Smooth muscle cell (in vitro differentiated cells): ENCODE measurements around the gene CBY1. TPM values are rescaled to one million over a fixed set of nuclear protein-coding genes. Genes with fewer than 3 reads are reported as not detected.
A peak's percentile ranks its signal among the peaks of the same experiment; 100 is the strongest.

Experiments used
- DNase-seq: peaks from one replicate; lab custom pipeline; 2025; ENCODE audit not compliant: unreplicated experiment; lab: John Stamatoyannopoulos, UW
- H2AFZ ChIP-seq: fragments of 200-600 bp; sonication (generic); 2 replicates; pipeline ENCODE4 v1.6.0; 2016; ENCODE audit warnings: antibody characterized with exemption, low read depth, mild to moderate bottlenecking
- H3F3A ChIP-seq: fragments of 200-600 bp; sonication (generic); 2 replicates; pipeline ENCODE4 v1.6.0; 2017; ENCODE audit warnings: antibody characterized with exemption, low read depth
- H3K27ac ChIP-seq: fragments of 200-600 bp; sonication (generic); 2 replicates; pipeline ENCODE4 v1.5.1; 2016; ENCODE audit warnings: low read depth, mild to moderate bottlenecking
- H3K27me3 ChIP-seq: fragments of 200-600 bp; sonication (generic); 2 replicates; pipeline ENCODE4 v1.6.1; 2016; ENCODE audit warnings: low read depth, mild to moderate bottlenecking
- H3K36me3 ChIP-seq: fragments of 200-600 bp; sonication (generic); 2 replicates; pipeline ENCODE4 v1.5.1; 2016; ENCODE audit warnings: low read depth
- H3K4me1 ChIP-seq: fragments of 200-600 bp; sonication (generic); 2 replicates; pipeline ENCODE4 v1.5.1; 2016; ENCODE audit warnings: low read depth
- H3K4me2 ChIP-seq: fragments of 200-600 bp; sonication (generic); 2 replicates; pipeline ENCODE4 v1.6.0; 2016; ENCODE audit warnings: mild to moderate bottlenecking
- H3K4me3 ChIP-seq: fragments of 200-600 bp; sonication (generic); 2 replicates; pipeline ENCODE4 v1.5.1; 2016; ENCODE audit warnings: mild to moderate bottlenecking
- H3K79me2 ChIP-seq: fragments of 200-600 bp; sonication (generic); 2 replicates; pipeline ENCODE4 v1.6.0; 2016; ENCODE audit warnings: low read depth, mild to moderate bottlenecking
- H3K9ac ChIP-seq: fragments of 200-600 bp; sonication (generic); 2 replicates; pipeline ENCODE4 v1.6.0; 2016; ENCODE audit warnings: low read depth
- H3K9me3 ChIP-seq: fragments of 200-600 bp; sonication (generic); replicated peaks from 2 replicates; pipeline ENCODE4 v1.5.1; 2016; ENCODE audit warnings: low read depth
- H4K20me1 ChIP-seq: fragments of 200-600 bp; sonication (generic); 2 replicates; pipeline ENCODE4 v1.6.0; 2016; ENCODE audit warnings: low read depth
- WGBS: methylation state at CpG from one replicate; pipeline ENCODE4 v1.1.7; 2016; ENCODE audit warnings: low lambda C conversion rate; 5-methylcytosine and 5-hydroxymethylcytosine counted together
- polyA plus RNA-seq: library from polyadenylated mRNA; unstranded; fragments of >200 nt; fragmentation: Nextera tagmentation; extraction: Ambion mirVana; gene quantifications from 2 replicates; pipeline ENCODE4 v1.2.1, GENCODE V29; 2016
- total RNA-seq: library from RNA; depleted of rRNA; stranded (reverse); fragments of >200 nt; gene quantifications from 2 replicates; pipeline ENCODE4 v1.2.3, GENCODE V29; 2014
- TF ChIP-seq, protein P1 (sequence below): fragments of 200-600 bp; sonication (generic); IDR thresholded peaks from 2 replicates; pipeline ENCODE4 v1.5.1; 2017; ENCODE audit warnings: borderline replicate concordance, mild to moderate bottlenecking, antibody characterized with exemption; ENCODE audit not compliant: insufficient read depth, poor library complexity, severe bottlenecking

The CBY1 gene
- total and polyA plus RNA-seq, 2 experiments from 2014 or later: 12.3 to 52.9 TPM

DNA sequence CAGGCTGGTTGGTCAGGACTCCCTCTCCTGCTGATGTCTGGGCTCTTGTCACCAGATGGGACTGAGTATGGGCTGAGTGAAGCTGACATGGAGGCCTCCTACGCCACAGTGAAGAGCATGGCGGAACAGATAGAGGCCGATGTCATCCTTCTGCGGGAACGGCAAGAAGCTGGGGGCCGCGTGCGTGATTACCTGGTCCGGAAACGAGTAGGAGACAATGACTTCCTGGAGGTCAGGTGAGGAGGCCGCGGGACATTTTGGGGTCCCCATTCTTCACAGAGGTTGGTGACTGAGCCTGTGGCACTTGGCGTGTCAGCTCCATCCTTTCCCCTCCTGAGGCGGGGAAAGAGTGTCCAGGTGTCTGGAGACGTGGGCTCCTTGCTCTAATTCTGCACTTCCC lies 59.4 kb downstream of the CBY1 start:
- H3K36me3 ChIP-seq: no peaks in the 10 kb centered on the region
- H3F3A ChIP-seq: peaks cover 15% of the 10 kb centered on the region
- no peaks in the 10 kb centered on the region for H3K9me3 ChIP-seq
- peaks cover 13% of the 10 kb centered on the region for H3K4me1 ChIP-seq
- peaks cover 40% of the 10 kb centered on the region for H3K79me2 ChIP-seq
- H3K4me3 ChIP-seq: no peak overlapping the region
- no peak overlapping the region for H3K27ac ChIP-seq
- H3K9ac ChIP-seq: no peak overlapping the region
- TF ChIP-seq, protein P1, sequence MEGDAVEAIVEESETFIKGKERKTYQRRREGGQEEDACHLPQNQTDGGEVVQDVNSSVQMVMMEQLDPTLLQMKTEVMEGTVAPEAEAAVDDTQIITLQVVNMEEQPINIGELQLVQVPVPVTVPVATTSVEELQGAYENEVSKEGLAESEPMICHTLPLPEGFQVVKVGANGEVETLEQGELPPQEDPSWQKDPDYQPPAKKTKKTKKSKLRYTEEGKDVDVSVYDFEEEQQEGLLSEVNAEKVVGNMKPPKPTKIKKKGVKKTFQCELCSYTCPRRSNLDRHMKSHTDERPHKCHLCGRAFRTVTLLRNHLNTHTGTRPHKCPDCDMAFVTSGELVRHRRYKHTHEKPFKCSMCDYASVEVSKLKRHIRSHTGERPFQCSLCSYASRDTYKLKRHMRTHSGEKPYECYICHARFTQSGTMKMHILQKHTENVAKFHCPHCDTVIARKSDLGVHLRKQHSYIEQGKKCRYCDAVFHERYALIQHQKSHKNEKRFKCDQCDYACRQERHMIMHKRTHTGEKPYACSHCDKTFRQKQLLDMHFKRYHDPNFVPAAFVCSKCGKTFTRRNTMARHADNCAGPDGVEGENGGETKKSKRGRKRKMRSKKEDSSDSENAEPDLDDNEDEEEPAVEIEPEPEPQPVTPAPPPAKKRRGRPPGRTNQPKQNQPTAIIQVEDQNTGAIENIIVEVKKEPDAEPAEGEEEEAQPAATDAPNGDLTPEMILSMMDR: no peak
- no peak overlapping the region for H2AFZ ChIP-seq
- no peak overlapping the region for H3K4me2 ChIP-seq
- H4K20me1 ChIP-seq: peaks cover 88% of the 10 kb centered on the region
- DNase-seq: no peak
- 95% methylated on average over 15 of the region's 15 CpGs for WGBS
- H3K27me3 ChIP-seq: no peaks in the 10 kb centered on the region

DNA sequence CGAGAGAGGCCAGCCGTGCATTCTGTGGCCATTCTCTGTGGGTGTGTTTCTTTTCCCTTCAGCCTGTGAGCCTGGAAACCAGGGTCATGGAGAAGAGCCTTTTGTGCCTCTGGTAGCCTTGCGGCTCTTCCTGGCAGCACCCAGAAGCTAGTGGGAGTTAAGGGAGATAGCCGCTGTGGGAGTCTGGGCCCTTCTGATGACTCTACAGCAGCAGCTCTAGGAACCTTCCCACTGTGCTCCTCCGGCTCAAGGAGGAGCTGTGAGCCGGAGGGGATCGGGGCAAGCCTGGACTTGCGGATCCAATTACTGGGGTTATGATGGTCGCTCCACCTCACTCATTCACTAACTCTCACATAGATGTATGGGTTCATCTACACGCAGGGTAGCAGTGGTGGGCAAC lies 59.8 kb downstream of the CBY1 start:
- Histone ChIP-seq H2AFZ (no peak overlapping the region), H3F3A (peaks cover 15% of the 10 kb centered on the region), H3K9ac (no peak overlapping the region), H3K36me3 (no peaks in the 10 kb centered on the region), H3K9me3 (no peaks in the 10 kb centered on the region), H3K79me2 (peaks cover 35% of the 10 kb centered on the region), H3K27ac (no peak overlapping the region), H3K4me1 (peaks cover 13% of the 10 kb centered on the region), H3K4me2 (no peak overlapping the region), H3K27me3 (no peaks in the 10 kb centered on the region), H3K4me3 (no peak overlapping the region), H4K20me1 (peaks cover 86% of the 10 kb centered on the region)
- WGBS: 95% methylated on average over 10 of the region's 10 CpGs
- DNase-seq: no peak
- TF ChIP-seq, protein P1: no peak

DNA sequence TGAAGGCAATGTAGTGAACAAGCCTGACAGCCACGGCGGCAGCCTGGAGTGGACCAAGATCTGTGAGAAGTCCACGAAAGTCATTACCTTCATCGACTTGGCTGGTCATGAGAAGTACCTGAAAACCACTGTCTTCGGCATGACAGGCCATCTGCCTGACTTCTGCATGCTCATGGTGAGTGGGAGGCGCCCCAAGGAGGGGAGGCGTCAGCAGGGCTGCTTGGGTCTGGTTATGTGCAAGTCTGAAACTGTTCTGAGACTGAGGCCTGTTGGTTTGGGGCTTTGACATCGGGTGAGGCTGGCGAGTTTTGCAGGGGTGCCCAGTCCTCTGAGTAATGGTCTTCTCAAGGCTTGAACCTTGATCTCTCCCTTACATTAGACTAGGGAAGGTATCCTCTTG lies 60.4 kb downstream of the CBY1 start:
- Histone ChIP-seq H3K36me3 (no peaks in the 10 kb centered on the region), H2AFZ (no peak overlapping the region), H3K79me2 (peaks cover 30% of the 10 kb centered on the region), H3K9ac (no peak overlapping the region), H3K27ac (no peak overlapping the region), H3K4me3 (no peak overlapping the region), H3K4me2 (no peak overlapping the region), H4K20me1 (peaks cover 85% of the 10 kb centered on the region), H3K4me1 (peaks cover 12% of the 10 kb centered on the region), H3F3A (peaks cover 15% of the 10 kb centered on the region), H3K9me3 (no peaks in the 10 kb centered on the region), H3K27me3 (no peaks in the 10 kb centered on the region)
- TF ChIP-seq, protein P1: no peak
- WGBS: 93% methylated on average over 9 of the region's 9 CpGs
- no peak for DNase-seq

DNA sequence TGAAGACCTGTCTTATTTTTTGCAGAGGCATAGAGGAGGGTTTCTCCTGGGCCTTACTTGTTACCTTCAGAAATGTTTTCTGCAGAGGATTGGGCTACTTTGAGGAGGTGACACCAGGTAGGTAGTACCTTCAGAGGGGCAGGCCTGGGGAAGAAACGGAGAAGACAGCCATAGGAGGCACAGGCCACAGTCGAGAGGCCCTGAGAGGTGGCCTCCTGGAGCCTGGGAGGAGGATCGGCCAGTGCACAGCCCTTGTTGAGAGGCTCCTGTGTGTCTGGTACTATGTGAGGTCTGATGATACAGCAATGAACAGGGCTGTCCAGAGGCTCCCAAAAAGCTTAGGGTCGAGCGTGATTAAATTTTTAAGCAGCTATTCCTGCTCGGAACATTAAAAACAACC lies 60.8 kb downstream of the CBY1 start:
- Histone ChIP-seq H4K20me1 (peaks cover 81% of the 10 kb centered on the region), H3K4me2 (no peak overlapping the region), H3K36me3 (no peaks in the 10 kb centered on the region), H3K4me3 (no peak overlapping the region), H3F3A (peaks cover 15% of the 10 kb centered on the region), H3K9ac (no peak overlapping the region), H3K27me3 (no peaks in the 10 kb centered on the region), H3K27ac (peak overlapping the region; percentile 90), H3K4me1 (peaks cover 8% of the 10 kb centered on the region), H2AFZ (no peak overlapping the region), H3K79me2 (peaks cover 26% of the 10 kb centered on the region), H3K9me3 (no peaks in the 10 kb centered on the region)
- TF ChIP-seq, protein P1: no peak
- 97% methylated on average over 6 of the region's 6 CpGs for WGBS
- DNase-seq: no peak
